Mammary epithelial cell (primary cell): ENCODE measurements around the gene STARD8.

Source experiments
- CTCF ChIP-seq, 2 donors: IDR thresholded peaks in 1 of 2; conservative IDR thresholded peaks in 1 of 2; 2 replicates each; pipeline ENCODE4 v1.5.1; 2011 to 2012; ENCODE audit warnings: inconsistent platforms in 2 of 2, low read length in 2 of 2, mild to moderate bottlenecking in 2 of 2, control low read depth in 1 of 2, low read depth in 1 of 2; ENCODE audit not compliant: insufficient read depth in 1 of 2; ENCODE audit errors: extremely low read depth in 1 of 2
- EZH2 ChIP-seq: IDR thresholded peaks from 2 replicates; pipeline ENCODE4 v1.6.1; 2012; ENCODE audit warnings: low read length, inconsistent platforms, borderline replicate concordance

- no peak for TF ChIP-seq EZH2
- TF ChIP-seq CTCF (conservative IDR thresholded peaks at IDR 0.05 in 1 of 2, IDR thresholded peaks at IDR 0.05 in 1 of 2; ENCODE audit: extremely low read depth in 1 of 2, insufficient read depth in 1 of 2, low read depth in 1 of 2, low read length in 2 of 2): no peak
These were observed 108.2 kb downstream of the STARD8 start for GRCh38 chrX:68755616-68756125.
